Peyer's patch (tissue), 4 donors: ENCODE results near the gene MTMR6.

Experiments
- POLR2A ChIP-seq, 2 donors: fragments of 450-650 bp; IDR thresholded peaks; one replicate each; pipeline ENCODE4 v1.5.1; 2017; ENCODE audit warnings: antibody characterized with exemption in 2 of 2, mild to moderate bottlenecking in 2 of 2, moderate library complexity in 2 of 2
- TF ChIP-seq, protein P1 (sequence below), 6 experiments: fragments of 450-650 bp in 4 of 6; fragments of 200-600 bp in 2 of 6; sonication (generic) in 1 of 6; IDR thresholded peaks; one replicate each; pipeline ENCODE4 v1.5.1; 2017 to 2019; ENCODE audit warnings: antibody characterized with exemption in 6 of 6, mild to moderate bottlenecking in 3 of 6, moderate library complexity in 1 of 6

DNA sequence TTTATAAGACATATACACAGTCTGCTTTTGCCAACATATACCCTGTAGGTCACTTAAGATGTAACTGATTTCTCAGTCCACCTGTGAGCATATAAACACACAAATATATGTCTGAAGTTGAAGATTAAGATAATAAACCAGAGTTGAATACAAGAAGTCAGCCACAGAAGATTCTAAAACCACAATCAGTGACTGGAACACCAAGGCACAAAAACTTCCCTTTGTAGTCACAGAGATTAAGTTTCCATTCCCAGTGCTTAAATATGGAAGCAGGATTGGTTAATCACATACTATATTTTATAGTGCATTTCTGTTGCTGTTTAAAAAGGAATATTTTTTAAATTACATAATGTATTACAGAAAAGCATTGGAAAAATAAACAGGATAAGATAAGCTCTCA is 39.9 kb downstream of the MTMR6 start:
- TF ChIP-seq, protein P1, sequence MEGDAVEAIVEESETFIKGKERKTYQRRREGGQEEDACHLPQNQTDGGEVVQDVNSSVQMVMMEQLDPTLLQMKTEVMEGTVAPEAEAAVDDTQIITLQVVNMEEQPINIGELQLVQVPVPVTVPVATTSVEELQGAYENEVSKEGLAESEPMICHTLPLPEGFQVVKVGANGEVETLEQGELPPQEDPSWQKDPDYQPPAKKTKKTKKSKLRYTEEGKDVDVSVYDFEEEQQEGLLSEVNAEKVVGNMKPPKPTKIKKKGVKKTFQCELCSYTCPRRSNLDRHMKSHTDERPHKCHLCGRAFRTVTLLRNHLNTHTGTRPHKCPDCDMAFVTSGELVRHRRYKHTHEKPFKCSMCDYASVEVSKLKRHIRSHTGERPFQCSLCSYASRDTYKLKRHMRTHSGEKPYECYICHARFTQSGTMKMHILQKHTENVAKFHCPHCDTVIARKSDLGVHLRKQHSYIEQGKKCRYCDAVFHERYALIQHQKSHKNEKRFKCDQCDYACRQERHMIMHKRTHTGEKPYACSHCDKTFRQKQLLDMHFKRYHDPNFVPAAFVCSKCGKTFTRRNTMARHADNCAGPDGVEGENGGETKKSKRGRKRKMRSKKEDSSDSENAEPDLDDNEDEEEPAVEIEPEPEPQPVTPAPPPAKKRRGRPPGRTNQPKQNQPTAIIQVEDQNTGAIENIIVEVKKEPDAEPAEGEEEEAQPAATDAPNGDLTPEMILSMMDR (IDR thresholded peaks at IDR 0.05) = no peak
- TF ChIP-seq POLR2A (IDR thresholded peaks at IDR 0.05) = no peak
